Stomach (tissue), 4 donors: ENCODE results near the gene ATP6V0C.
A peak's percentile ranks its signal among the peaks of the same experiment; 100 is the strongest.

Experiments used
- CTCF ChIP-seq, 7 experiments: fragments of 450-650 bp in 4 of 7; fragments of 200-600 bp in 3 of 7; sonication (generic) in 3 of 7; IDR thresholded peaks; one replicate each; pipeline ENCODE4 v1.5.1; 2016 to 2019; ENCODE audit warnings: antibody characterized with exemption in 7 of 7, control low read depth in 2 of 7, mild to moderate bottlenecking in 1 of 7
- EP300 ChIP-seq: sonication (generic); formaldehyde crosslinking; IDR thresholded peaks from one replicate; pipeline ENCODE4 v1.6.1; 2017; ENCODE audit warnings: antibody characterized with exemption
- POLR2A ChIP-seq, 4 donors: fragments of 450-650 bp; IDR thresholded peaks; one replicate each; pipeline ENCODE4 v1.6.1; 2016; ENCODE audit warnings: antibody characterized with exemption in 4 of 4, control low read depth in 2 of 4, mild to moderate bottlenecking in 1 of 4, moderate library complexity in 1 of 4
- POLR2AphosphoS5 ChIP-seq, 3 donors: sonication (generic); formaldehyde crosslinking; IDR thresholded peaks; one replicate each; pipeline ENCODE4 v1.6.1; 2016; ENCODE audit warnings: antibody characterized with exemption in 3 of 3

GRCh38 chr16:2500918-2501750 lies 12.6 kb upstream of the ATP6V0C start:
- TF ChIP-seq CTCF (IDR thresholded peaks at IDR 0.05) (peak in 5 of 7 experiments; percentile 94 to 98 (median 96)), POLR2A (IDR thresholded peaks at IDR 0.05) (no peak), EP300 (no peak), POLR2AphosphoS5 (IDR thresholded peaks at IDR 0.05) (peak in 1 of 3 donors; percentile 49)
